DMS114 treated with DMSO at 0.1 percent for 48 hours (cell line): ENCODE data around the gene SLA2.
"Not testable (repeated sequence)": the region's sequence is repeated elsewhere in the genome, so short reads cannot be mapped to it uniquely, and the experiment has no call there.

Experiments
- DNase-seq: peaks from one replicate; lab custom pipeline; 2025; ENCODE audit not compliant: unreplicated experiment; lab: John Stamatoyannopoulos, UW

Gene SLA2

DNA sequence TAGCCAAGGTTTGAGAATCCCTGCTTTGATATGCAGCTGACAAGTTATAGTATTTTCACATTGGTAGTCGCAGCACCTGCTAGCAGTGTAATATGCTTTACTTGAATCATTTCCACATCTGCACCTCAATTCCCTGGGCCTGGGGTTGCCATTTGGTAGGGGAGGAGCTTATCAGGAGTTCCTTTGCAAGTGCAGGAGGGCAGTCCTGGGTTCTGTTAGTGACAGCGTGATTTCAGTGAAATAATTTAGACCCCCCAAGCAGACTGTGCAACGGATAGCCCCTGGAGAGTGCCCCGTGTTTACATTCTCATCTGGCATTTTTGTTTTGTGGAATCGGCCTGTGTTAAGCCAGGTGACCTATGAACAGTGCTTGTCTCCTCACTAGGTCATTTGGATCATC, 34.4 kb downstream of the SLA2 start:
- DNase-seq = no peak

DNA sequence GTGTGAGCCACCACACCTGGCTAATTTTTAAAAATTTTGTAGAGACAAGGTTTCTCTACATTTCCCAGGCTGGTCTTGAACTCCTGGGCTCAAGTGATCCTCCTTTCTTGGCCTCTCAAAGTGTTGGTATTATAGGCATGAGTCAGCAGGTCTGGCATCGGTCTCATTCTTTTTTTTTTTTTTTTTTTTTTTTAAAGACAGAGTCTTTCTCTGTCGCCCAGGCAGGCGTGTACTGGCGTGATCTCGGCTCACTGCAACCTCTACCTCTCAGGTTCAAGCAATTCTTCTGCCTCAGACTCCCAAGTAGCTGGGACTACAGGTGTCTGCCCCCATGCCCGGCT, 37.6 kb downstream of the SLA2 start:
- DNase-seq = not testable (repeated sequence)

DNA sequence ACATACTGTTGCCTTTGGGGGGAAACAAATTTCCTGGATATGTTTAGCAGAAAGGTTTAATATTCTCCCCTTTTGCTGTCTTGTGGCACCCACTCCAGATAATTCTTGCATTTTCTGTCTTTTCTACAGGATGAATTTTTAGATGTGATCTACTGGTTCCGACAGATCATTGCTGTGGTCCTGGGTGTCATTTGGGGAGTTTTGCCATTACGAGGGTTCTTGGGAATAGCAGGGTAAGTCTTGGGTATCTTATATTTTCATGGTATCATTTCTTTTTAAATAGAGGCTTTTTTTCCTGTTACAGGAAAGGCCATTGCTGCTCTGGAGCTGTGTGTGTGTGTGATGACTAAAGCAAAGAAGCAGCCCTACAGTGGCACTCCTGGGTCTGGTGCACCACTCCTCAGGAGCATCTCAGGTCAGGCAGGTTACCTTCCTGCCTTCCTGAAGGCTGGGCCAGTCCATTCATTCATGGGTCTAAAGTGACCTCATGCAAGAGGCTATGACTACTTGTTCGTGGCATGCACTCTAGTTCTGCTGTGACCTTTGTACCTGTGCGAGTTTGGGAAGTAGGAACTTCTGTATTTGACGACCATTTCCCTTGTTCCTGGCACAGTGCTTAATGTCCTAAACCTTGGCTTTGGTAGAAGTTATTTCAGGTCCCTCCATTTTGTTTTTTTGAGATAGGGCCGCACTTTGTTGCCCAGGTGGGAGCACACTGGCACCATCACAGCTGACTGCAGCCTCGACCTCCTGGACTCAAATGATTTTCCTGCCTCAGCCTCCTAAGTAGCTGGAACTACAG, 38.2 kb downstream of the SLA2 start:
- DNase-seq = no peak

DNA sequence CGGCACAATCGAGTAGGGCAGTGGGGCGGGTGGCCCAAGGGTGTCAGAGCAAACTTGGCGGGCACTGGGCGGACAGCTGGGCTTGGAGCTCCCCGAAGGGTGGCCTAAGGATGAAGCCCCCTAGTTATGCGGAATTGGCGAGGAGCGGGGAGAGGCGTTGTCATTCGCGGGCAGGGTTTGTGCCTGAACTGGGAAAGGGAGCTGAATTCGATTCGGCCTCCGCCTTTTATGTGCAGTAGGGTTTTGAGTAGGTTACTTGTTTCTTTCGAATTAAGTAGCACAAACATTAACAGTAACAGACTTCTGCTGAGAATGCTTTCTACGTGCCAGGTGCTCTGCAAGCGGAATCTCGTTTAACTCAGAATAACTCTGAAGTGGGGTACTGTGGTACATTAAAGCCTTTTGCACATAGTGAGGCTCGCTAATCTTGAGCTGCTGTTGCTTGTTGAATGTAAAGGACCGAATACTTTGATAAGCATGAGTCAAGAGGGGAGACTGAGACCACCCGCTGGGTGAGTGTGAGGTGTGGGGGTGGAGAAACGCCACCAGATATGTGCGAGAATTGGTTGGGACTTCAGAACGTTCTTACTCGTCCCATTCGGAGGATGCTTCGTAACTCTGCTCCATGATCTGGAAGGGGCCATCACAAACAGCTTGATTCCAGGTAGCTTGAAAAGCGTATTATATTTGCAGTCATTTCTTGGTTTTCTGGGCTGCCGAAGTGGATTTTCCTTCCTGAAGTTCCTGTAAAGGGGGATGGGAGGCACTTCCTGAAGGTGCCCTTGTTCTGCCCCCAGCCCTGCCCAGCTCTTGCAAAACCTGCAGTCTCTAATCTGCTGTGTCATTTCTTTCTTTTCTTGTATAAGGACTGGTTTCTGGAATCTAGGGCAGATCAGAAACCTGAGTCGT, 39.6 kb downstream of the SLA2 start:
- no peak for DNase-seq

DNA sequence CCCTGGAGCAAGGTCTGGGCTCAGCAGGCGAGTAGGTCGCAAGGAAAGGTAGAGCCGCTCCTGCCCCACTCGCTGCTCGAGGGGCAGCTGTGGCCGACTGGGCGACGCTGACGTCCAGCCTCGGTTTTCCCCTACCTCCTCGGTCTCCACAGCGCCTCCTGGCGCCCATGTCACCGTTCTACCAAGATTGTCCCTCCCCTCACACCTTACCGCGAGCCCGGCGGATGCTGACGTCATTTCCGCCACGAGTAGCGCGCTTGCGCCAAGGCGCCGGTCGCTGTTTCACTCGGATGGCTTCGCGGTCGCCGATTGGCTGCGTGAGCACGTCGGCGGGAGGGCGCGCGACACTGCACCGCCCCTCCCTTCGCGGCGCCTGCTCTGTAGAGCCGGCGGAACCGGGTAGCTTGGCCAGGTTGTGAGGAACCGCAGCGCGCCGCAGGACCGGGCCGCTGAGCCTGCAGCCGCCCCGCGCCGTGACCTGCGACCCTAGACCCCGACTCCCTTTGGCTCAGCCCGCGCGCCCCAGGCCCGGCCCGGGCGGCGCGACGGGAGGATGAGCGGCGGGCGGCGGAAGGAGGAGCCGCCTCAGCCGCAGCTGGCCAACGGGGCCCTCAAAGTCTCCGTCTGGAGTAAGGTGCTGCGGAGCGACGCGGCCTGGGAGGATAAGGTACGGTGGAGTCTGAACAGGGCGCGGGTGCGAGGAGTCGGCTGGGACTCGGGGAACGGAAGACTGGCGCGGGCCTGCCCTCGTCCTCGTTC, 40.4 kb downstream of the SLA2 start, which contains the start of gene RAB5IF:
TSS of gene RAB5IF (plus strand) at position 381 of the 759 bp plus-strand sequence. CDS start at position 554, 173 bp downstream.
- DNase-seq = peak; percentile 92

DNA sequence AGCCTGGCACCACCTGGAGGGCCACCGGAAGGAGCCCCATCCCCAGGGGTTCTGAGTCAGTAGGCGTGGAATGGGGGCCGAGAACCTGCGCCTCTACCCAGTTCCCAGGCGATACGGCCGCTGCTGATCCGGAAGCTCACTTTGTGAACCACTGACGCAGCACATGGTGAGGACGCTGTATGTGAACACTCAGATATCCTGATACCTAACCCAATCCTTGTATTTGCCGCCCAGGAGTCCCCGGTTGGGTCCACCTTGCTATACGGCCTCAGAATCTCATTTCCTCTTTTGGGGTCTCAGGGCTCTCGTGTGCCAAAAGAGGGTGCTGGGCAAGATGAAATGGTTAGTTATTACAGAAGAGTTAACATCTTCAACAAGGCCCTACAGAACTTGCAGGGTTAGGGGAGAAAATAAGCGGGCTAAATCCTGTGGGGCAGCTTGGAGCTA, 41.0 kb downstream of the SLA2 start:
- DNase-seq = no peak

DNA sequence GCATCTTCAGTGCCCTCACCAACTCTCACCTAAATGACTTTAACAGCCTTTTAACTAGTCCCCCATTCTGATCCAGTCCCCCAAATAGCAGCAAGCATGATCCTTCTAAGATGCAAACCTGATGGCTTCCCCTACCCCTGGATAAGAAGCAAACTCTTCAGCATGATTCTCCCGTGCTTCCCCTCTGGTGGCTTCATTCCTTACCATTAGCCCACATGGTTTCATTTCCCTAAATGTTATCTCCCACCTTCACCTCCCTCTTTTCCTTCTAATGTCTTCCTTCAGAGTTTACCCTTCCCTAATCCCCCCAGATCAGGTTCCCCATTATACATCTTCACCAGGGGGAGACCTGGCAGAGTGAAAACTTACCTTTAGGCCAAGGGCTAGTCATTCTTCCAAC, 44.5 kb downstream of the SLA2 start:
- DNase-seq = no peak

DNA sequence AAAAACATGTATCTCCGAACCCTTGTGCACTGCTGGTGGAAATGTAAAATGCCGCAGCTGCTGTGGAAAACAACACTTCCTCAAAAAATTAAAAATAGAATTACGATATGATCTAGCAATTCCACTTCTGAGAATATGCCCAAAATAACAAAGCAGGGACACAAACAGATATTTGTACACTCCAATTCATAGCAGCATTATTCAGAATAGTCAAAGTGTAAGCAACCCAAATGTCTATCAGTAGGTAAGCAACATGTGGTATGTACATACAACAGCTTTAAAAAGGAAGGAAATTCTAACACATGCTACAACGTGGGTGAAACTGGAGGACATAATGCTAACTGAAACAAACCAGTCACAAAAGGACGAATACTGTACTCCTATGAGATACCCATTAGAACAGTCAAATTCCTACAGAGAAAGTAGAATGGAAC, 46.1 kb downstream of the SLA2 start:
- DNase-seq = no peak

DNA sequence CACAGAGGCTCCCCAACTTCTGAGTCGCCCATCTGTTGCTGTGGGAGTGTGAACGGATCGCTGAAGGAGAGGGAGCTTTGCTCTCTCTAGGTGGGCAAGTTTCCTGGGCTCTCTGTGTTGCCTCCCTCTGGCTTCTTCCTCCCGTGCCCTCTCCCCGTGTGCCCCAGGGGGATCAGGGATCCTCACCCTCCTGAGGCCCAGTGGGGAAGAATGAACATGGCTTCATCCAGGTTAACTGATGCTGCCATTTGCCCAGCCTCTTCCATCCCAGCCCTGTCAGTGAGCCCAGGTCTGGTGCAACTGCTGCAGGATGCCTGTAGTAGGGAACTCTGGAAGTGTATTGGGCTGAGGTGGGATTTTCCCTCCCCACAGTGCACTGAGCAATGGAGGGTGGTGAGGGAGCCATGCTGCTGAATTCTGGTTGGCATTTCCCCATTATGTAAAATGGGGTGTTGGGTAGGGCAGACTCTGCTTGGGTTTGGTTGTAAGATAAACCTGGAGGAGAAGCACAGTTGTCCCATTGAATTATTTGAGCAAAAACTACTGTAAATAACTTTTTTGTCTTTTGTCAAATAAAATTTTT, 52.6 kb downstream of the SLA2 start:
- no peak for DNase-seq

DNA sequence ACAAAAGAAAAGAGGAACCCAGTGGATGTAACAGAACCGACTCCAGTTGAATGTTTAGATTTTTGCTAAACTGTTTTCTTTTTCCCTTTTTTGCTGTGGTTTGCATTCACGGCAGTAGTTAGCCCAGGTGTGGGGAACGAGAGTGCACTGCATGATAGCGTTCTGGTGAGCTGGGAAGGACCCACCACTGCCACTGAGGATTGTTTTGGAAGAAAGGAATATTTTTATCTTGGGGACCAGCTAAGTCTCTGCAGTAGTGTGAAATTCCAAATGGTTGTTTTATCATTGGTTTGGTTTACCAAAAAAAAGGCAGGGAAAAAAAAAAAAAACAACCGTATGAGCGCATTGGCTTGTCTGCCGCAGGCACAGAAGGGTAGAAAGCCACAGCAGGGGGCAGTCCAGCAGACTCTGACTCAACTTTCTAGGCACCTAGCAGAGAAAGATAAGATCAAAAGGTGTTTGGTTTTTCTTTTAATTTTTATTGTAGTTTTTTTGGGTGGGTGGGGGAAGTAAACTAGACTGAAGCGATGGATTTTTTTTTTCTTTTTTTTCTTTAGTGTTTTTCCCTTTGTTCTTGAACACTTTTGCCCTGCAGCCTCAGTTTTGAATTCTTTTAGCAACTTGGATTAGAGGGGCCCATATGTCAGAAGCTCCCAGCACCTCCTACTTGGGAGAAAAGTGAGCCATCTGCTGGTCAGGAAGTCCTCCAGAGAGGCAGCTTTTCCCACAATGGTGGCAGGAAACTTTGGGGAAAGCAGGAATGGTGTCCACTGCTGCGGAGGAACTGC, 53.9 kb downstream of the SLA2 start:
- DNase-seq = no peak

DNA sequence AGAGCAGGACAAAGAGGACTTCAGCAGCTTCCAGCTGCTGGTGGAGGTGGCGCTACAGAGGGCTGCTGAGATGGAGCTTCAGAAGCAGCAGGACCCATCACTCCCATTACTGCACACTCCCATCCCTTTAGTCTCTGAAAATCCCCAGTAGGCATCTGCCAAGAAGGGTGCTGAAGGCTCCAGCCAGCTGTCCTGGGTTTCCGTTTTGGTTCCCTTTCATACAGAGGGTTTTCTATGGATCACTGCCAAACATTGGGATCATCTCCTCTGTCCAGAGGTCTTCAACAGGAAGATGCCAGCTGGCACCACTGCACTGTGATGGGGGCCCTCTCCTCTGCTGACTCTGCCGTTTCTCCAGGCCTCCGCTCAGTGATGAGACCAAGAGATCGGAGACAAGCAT, 54.7 kb downstream of the SLA2 start:
- no peak for DNase-seq

DNA sequence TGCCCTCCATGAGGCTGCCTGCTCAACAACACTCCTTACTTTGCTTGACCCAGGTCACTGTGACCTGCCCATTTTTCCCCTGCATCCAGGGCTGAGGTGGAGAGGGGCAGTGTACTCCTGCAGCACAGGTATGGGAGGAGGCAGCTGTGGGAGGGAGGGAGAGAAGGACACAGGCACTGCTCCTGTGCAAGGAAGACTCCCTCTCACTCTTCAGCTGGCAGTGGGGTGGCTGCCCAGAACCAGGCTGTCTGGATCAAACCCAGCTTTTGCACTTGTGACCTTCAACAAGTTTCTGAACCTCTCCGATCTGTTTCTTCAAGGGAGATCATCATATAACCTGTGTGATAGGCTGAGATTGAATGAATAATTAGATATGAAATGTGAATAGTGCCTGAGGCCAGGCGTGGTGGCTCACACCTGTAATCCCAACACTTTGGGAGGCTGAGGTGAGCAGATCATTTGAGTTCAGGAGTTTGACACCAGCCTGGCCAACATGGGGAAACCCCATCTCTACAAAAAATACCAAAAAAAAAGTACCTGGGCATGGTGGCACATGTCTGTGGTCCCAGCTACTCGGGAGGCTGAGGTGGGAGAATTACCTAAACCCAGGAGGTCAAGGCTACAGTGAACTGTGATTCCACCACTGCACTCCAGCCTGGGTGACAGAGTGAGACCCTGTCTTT, 58.5 kb downstream of the SLA2 start:
- DNase-seq = no peak

DNA sequence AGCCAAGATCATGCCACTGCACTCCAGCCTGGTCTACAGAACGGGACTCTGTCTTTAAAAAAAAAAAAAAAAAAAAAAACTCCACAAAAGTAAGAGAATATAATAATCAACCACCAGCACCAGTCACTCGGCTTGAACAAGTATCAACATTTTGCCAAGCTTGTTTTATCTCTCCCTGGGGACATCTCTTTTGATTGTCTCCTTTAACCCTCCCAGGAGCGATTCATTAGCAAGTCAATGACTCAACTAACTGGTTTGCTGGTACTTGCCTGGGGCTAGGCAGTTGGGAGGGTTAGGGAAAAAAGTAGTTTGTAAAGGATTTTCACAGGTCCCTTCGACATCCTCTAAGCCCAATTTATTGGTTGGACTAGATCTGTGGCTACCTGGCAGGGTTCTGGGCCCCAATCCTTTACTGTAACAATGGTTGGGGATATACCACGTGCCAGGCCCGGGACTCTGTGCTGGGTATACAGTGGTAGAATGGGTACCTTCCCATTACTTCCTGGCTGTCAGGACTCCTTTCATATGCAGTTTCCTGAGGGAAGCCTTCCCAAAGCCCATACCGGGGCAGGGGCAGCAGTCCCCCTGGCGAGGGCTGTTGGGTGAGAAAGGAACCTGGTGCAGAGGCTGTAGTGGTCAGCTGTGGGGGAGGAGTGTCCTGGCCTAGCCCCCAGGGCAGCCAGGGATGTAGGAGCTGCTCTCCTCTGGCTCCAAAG, 60.4 kb downstream of the SLA2 start:
- no peak for DNase-seq

DNA sequence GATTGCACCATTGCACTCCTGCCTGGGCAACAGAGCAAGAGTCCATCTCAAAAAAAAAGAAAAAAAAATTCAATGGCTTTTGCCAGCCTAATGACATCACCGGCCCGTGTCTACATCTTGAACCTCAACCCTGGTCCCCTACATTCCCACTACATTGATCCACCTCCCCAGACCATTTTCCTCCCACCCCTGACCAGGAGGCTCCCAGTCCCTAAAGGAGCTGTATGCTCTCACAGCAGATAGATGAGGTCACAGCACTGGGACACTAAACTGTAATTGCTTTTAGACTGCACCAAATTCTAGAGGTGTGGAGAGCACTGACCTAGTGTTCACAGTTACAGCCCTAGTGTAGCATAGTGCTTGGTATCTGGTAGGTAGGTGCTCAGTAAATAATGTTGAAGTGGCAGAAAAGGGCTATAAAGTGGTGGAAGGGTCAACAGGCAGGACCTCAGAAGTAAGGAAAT, 61.9 kb downstream of the SLA2 start:
- no peak for DNase-seq

DNA sequence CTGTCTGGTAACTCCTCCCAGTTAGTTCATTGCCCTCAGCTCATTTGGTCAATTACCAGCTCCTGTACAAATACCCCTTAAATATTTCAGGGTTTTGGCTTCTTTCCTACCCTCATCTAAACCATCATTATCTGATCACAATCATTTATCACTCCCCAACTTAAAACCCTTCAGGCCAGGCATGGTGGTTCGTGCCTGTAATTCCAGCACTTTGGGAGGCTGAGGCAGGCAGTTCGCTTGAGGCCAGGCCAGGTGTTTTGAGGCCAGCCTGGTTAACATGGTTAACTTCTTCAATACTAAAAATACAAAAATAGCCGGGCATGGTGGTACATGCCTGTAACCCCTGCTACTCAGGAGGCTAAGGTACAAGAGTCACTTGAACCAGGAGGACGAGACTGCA, 63.2 kb downstream of the SLA2 start:
- DNase-seq = no peak

DNA sequence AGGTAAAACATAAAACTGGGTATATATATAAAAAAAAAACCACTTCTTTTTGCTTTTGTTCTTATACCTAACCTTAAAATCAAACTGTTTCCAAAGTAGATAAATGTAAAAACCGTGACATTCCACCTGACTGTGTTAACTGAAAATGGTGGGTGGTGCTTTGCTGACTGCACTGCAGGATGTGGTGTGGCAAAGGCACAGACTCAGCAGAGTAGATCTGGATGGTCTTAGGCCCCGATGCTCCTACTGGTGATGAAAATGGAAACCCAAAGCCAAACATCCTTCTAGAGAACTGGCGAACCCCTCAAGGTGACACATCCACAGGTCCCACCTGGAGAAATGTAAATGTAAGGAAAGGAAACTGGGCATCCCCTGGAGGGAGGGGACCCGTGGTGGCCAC, 63.7 kb downstream of the SLA2 start:
- DNase-seq = no peak

DNA sequence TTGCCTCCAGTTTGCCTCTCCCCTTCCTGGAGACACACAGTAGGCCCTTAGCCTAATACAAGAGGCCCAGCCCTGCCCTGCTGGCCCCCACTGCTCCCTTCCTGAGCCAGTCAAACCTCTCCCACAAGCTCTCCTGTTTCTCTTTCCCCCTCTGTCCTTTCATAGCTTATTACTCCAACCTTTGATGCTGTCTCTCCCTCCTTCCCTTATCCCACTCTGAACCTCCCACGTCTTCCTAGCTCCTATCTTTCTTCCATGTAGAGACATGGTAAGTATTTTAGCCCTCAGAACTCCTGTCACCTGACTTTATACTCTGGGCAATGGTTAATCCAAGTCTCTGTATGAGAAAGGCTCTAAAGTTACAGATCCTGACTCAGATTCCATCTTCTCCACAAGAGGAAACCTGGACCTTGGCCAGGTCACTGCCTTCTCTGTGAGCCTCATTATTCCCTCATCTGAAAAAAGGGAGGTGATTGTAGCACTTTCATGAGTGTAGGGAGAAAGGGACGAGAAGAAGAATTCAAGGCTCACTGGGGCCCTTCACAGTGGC, 65.9 kb downstream of the SLA2 start:
- DNase-seq = no peak

DNA sequence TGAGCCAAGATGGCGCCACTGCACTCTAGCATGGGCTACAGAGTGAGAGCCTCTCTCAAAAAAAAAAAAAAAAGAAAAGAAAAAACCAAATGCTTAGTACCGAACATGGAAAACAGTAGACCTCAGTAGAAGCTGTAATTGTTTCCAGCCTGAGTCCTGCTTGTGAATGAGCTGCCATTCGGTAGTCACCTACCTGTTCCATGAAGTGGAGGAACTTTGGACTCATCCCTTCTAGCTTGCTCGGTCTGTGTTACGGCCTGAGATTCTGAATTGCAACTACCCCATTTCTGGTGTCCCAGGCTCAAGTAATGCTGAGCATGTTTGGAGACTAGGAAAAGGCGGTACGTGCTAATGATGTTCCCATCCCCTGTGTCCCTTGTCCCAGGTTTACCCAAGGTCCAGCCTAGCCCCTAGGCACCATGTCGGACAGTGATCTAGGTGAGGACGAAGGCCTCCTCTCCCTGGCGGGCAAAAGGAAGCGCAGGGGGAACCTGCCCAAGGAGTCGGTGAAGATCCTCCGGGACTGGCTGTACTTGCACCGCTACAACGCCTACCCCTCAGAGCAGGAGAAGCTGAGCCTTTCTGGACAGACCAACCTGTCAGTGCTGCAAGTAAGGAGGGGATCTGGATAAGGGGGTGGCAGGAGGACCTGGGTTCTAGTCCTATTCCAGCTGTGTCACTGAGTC, 67.5 kb downstream of the SLA2 start:
- no peak for DNase-seq
